ENCODE measurements around the gene SECISBP2.

- TF ChIP-seq CTCF (IDR thresholded peaks at IDR 0.05; ENCODE audit: low read length) (no peak), EZH2 (IDR thresholded peaks at IDR 0.05; ENCODE audit: borderline replicate concordance, low read length) (no peak)
Observed at GRCh38 chr9:89346696-89347095, 28.4 kb downstream of the SECISBP2 start.
